ENCODE measurements around the gene TMEM108. TPM values are rescaled to one million over a fixed set of nuclear protein-coding genes. Genes with fewer than 3 reads are reported as not detected.

Gene TMEM108
- total RNA-seq, 1 donor = not detected

DNA sequence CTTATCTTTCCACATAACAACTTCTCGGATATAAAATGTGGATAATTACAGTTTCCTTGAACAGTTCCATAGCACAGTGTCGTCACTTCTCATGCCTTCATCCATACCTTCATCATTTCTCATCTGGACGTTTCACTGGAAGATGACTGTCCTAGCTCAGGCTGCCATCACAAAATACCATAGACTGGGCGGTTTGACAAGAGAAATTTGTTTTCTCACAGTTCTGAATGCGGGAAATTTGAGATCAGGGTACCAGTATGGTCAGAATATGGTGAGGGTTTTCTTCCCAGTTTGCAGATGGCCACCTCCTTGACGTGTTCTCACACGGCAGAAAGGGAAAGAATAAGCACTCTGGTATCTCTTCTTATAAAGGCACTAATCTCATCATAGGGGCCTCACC, 42.8 kb downstream of the TMEM108 start:
- no peak for DNase-seq (ENCODE audit: low read depth)
- no peak overlapping the region for H3K4me3 ChIP-seq (ENCODE audit: low read depth, low read length)
- TF ChIP-seq, protein P1, sequence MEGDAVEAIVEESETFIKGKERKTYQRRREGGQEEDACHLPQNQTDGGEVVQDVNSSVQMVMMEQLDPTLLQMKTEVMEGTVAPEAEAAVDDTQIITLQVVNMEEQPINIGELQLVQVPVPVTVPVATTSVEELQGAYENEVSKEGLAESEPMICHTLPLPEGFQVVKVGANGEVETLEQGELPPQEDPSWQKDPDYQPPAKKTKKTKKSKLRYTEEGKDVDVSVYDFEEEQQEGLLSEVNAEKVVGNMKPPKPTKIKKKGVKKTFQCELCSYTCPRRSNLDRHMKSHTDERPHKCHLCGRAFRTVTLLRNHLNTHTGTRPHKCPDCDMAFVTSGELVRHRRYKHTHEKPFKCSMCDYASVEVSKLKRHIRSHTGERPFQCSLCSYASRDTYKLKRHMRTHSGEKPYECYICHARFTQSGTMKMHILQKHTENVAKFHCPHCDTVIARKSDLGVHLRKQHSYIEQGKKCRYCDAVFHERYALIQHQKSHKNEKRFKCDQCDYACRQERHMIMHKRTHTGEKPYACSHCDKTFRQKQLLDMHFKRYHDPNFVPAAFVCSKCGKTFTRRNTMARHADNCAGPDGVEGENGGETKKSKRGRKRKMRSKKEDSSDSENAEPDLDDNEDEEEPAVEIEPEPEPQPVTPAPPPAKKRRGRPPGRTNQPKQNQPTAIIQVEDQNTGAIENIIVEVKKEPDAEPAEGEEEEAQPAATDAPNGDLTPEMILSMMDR (IDR thresholded peaks at IDR 0.05; ENCODE audit: insufficient read depth, low read length) = no peak

DNA sequence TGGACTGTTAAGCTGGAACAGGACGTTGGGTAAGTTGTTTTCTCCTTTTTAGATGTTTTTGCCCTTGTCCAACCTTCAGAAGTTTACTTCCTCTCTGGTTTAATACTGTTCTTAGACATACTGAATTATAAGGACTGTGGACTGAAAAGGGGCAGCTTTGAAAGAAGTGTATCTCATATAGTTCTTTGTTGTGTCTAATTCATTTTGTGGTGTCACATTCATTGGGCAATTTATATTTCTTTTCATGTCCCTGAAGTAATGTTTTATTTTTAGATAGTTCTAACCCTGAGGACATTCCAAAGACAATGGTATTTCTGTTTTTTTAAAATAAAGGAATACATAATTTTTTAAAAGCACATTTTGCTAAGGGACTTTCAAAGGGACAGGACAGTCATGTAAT, 45.2 kb downstream of the TMEM108 start:
- TF ChIP-seq, protein P1 (IDR thresholded peaks at IDR 0.05; ENCODE audit: insufficient read depth, low read length) = no peak
- no peak for DNase-seq (ENCODE audit: low read depth)
- H3K4me3 ChIP-seq (ENCODE audit: low read depth, low read length) = no peak overlapping the region

DNA sequence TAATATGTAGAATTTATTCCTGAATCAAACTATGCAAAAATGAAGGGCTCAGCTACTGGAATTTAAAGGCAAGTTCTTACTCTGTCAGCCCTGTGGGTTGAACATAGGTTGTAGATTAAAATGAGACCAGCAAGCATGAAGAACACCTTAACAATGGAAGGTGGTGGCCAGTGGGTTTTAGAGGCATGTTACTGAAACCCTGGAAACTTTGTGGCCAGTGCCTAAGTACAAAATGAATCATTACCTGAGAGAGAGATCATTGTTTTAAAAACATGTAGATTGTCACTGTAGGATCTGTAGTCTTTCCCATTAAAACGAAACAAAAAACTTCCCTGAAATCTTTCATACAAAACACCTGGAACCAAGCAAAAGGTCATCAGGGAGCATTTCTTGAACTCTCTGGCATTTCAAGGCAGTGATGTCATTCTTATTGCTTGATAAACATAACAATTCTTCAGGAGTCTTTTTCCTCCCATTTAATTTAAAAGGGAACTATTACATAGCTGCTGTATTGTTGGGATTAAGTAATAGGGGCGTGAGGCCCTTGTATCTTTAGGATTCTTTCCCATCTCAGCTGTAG, 51.8 kb downstream of the TMEM108 start:
- no peak overlapping the region for H3K4me3 ChIP-seq (ENCODE audit: low read depth, low read length)
- TF ChIP-seq, protein P1 (IDR thresholded peaks at IDR 0.05; ENCODE audit: insufficient read depth, low read length) = no peak
- no peak for DNase-seq (ENCODE audit: low read depth)

DNA sequence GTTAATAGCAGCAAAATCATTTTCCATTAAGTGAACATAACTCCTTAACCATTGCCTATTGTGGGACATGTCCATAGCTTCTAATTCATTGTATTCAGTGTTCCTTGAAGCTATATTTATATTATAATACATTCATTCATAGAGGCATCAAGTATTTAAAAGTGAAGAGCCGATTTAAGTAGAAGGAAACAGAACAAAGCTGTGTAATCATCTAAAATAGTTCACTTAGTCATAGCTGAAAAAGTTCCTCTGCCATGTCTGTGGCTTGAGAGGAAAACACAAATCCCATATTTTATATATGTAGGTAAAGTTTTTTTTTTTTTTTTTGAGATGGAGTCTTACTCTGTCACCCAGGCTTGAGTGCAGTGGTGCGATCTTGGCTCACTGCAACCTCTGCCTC, 54.5 kb downstream of the TMEM108 start:
- no peak for DNase-seq (ENCODE audit: low read depth)
- no peak overlapping the region for H3K4me3 ChIP-seq (ENCODE audit: low read depth, low read length)
- TF ChIP-seq, protein P1 (IDR thresholded peaks at IDR 0.05; ENCODE audit: insufficient read depth, low read length) = no peak

DNA sequence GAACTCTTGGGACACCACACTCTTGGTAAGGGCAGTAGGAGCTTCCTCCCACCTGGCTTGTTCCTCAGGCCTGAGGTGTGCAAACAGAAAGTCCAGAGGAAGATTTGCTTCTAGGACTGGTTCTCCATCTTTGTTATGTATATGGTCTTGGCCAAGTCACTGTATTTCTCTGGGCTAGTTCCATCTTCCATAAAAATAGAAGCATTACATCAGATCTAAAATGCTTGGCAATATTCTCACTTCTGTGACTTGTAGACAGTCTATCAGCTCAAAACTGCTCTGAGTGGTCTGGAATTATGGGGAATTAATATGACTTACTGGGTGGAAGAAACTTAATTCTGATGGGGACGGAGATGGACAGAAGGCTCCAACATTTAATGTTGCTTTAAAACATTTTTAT, 55.2 kb downstream of the TMEM108 start:
- no peak for DNase-seq (ENCODE audit: low read depth)
- no peak overlapping the region for H3K4me3 ChIP-seq (ENCODE audit: low read depth, low read length)
- TF ChIP-seq, protein P1 (IDR thresholded peaks at IDR 0.05; ENCODE audit: insufficient read depth, low read length) = no peak

DNA sequence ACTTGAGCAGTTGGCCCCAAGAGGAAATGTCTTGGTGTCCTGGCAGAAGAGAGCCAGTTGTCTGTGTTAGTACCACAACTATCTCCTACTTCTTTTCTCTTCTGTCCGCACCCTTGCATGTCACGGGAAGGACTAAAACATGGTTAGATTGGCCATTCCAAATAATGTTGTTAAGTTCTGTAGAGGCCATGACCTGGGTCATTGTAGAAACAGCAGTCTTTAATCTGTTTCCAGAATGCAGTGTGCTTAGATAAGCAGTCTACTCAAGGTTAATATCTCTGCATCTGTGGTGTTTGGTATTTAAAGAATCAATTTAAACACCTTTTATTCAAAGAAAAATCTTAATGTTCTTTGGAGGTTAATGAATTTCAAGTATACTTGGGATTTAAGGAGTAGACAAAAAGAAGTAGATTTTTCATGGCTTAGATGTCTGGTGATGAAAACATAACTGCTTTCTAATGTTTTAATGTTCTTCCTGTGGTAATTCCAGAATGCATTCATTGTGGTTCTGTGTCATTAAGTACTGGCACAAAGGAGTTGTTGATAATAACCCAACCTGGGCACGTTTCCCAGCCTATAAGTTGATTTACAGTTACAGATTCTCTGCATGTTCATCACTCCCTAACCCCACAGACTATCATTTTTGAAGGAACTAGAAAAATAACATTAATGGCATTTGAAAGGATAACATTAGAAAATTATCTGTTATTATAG, 58.9 kb downstream of the TMEM108 start:
- H3K4me3 ChIP-seq (ENCODE audit: low read depth, low read length) = no peak overlapping the region
- TF ChIP-seq, protein P1 (IDR thresholded peaks at IDR 0.05; ENCODE audit: insufficient read depth, low read length) = no peak
- DNase-seq (ENCODE audit: low read depth) = peak; percentile 2

Data from fibroblast of the aortic adventitia (primary cell).